Ectodermal cell (in vitro differentiated cells): ENCODE results near the gene SI. TPM values are rescaled to one million over a fixed set of nuclear protein-coding genes. Genes with fewer than 3 reads are reported as not detected.

ENCODE experiments used
- H3K27ac ChIP-seq: 2 replicates; pipeline ENCODE4 v1.7.0; 2013; ENCODE audit warnings: mild to moderate bottlenecking, low read depth, low read length; ENCODE audit not compliant: insufficient read depth, poor library complexity, severe bottlenecking
- H3K27me3 ChIP-seq: 2 replicates; pipeline ENCODE4 v1.7.0; 2013; ENCODE audit warnings: mild to moderate bottlenecking, low read length; ENCODE audit not compliant: insufficient read depth, control insufficient read depth, poor library complexity, severe bottlenecking
- H3K36me3 ChIP-seq: one replicate; pipeline ENCODE4 v1.7.0; 2013; ENCODE audit warnings: low read length; ENCODE audit not compliant: control insufficient read depth, insufficient read depth
- H3K4me1 ChIP-seq: one replicate; pipeline ENCODE4 v1.7.0; 2013; ENCODE audit warnings: low read length; ENCODE audit not compliant: control insufficient read depth, insufficient read depth
- H3K4me3 ChIP-seq: 2 replicates; pipeline ENCODE4 v1.7.0; 2013; ENCODE audit warnings: low read depth, low read length, control low read depth; ENCODE audit not compliant: insufficient read depth
- H3K9me3 ChIP-seq: 2 replicates; pipeline ENCODE4 v1.7.0; 2013; ENCODE audit warnings: mild to moderate bottlenecking, low read length, moderate library complexity; ENCODE audit not compliant: control insufficient read depth
- WGBS, 2 experiments: methylation state at CpG; one replicate each; pipeline ENCODE4 v1.1.7; 2013; ENCODE audit warnings: missing lambda C conversion rate in 2 of 2; 5-methylcytosine and 5-hydroxymethylcytosine counted together
- polyA plus RNA-seq, 4 experiments: library from polyadenylated mRNA; stranded (reverse); fragments of 50-300 nt; gene quantifications; one replicate each; pipeline ENCODE4 v1.2.3, GENCODE V29; 2013

Gene SI
- not detected for polyA plus RNA-seq (2013, experiment 1 of 4)
- polyA plus RNA-seq (2013, experiment 2 of 4), result not detected
- not detected for polyA plus RNA-seq (2013, experiment 3 of 4)
- polyA plus RNA-seq (2013, experiment 4 of 4), result not detected

DNA sequence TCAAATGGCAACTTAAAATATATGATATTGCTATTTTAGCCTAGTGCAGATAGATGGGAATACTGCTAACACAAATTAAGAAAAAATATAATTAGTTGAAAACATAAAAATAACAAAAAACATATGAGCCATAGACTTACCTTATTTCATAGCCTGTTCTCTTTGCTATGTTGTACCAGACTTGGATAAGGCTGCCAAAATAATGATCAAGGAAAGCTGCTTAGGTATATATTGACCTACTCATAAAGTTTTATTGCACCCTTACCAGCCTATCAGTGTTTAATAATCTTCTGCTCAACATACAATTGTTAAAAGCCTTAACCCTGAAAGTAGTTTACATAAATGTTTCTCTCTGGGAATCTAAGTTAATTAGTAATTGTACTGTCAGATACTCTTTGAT, at the start of gene SI:
Gene SI, minus strand, starts transcription at position 204 of the 400 bp plus-strand sequence. CDS start 2,484 bp downstream, outside the sequence.
- Histone ChIP-seq H3K27ac (no peak within 1 kb of the TSS), H3K4me1 (no peaks in the 10 kb centered on the region), H3K4me3 (no peak within 1 kb of the TSS), H3K9me3 (no peaks in the 10 kb centered on the region), H3K27me3 (no peaks in the 10 kb centered on the region), H3K36me3 (no peaks in the 10 kb centered on the region)

DNA sequence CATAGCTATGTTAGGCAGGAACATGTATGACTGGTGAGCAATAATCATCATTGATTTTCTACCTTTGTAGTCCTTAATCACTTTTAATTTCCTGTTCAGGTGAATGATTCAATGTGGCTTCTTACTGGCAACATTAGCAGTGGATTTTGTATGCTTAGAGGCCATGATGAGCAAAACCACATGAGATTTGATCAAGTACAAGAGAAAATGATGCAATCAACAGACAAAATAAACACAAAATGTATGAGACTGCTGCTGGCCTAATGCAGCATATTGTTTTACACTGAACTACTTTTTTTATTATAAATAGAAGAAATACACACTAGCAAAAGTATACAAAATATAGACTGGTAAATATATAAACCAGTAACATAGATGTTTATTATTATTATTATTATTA, 47.5 kb upstream of the SI start:
- Histone ChIP-seq H3K4me3 (no peak overlapping the region), H3K4me1 (no peaks in the 10 kb centered on the region), H3K27ac (no peak overlapping the region), H3K36me3 (no peaks in the 10 kb centered on the region), H3K27me3 (no peaks in the 10 kb centered on the region), H3K9me3 (no peaks in the 10 kb centered on the region)

DNA sequence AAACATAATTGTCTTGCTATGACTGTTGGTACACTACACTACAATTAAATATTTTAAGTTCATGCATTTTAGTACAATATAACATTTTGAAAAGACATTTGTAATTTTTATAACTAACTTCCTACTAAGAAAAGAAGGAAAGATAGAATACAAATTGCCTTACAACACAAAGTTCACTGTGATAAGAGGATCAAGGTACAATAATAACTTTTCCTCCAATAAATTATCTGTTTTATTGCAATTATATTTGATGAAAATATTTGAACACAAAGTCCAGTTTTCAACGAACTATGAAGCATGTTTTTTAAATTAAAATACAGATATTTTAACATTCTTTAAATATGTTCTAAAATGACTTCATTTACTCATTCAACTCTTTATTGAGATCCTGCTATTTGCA, 33.1 kb upstream of the SI start:
- WGBS, 2 experiments, result no CpG with 5 or more reads among the region's 1 CpG

DNA sequence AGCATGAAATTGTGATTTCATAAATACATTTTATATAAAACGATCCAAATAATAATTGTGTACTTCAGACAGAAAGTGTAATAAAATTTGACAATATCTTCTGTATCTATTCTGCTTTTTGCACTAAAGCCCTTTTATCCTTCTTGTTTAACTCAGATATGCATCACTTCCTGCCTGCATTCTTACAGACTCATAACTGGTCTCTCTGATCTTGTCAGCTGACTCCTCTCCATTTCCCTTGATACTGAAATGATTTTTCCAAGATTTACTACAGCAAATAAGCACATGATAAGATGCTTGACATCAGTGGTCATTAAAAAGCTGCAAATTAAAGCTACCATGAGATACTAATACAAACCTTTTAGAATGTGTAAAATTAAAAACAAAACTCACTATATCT, 25.3 kb upstream of the SI start:
- Histone ChIP-seq H3K4me3 (no peak overlapping the region), H3K4me1 (no peaks in the 10 kb centered on the region), H3K27me3 (no peaks in the 10 kb centered on the region), H3K36me3 (no peaks in the 10 kb centered on the region), H3K9me3 (no peaks in the 10 kb centered on the region), H3K27ac (no peak overlapping the region)
- no CpG with 5 or more reads among the region's 1 CpG for WGBS, 2 experiments

More for the DNA sequence above, 33.1 kb upstream of the SI start:
- H3K27me3 ChIP-seq, result no peaks in the 10 kb centered on the region
- no peaks in the 10 kb centered on the region for H3K9me3 ChIP-seq
- H3K27ac ChIP-seq, result no peak overlapping the region
- H3K36me3 ChIP-seq, result no peaks in the 10 kb centered on the region
- no peaks in the 10 kb centered on the region for H3K4me1 ChIP-seq
- H3K4me3 ChIP-seq, result no peak overlapping the region

DNA sequence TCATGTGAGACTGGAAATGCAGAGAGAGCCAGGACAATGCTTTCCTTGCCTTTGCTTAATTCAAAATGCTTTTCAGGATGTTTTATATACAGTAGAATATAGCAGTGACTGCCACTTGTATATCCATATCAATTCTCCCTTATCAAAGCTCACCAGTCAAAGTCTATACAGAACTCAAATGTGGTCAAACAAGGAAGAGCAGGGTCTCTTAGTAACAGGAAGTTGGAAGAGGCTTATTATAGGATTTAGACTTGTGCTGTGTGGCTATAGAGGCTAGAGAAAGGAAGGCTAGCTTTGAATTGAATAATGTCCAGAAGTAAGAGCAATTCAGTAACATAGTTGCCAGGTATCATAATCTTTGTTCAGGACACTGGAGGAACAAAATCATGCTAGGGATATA, 4.4 kb upstream of the SI start:
- H3K4me1 ChIP-seq, result no peaks in the 10 kb centered on the region
- H3K36me3 ChIP-seq, result no peaks in the 10 kb centered on the region
- no peaks in the 10 kb centered on the region for H3K9me3 ChIP-seq
- H3K4me3 ChIP-seq, result no peak overlapping the region
- no peak overlapping the region for H3K27ac ChIP-seq
- no peaks in the 10 kb centered on the region for H3K27me3 ChIP-seq

DNA sequence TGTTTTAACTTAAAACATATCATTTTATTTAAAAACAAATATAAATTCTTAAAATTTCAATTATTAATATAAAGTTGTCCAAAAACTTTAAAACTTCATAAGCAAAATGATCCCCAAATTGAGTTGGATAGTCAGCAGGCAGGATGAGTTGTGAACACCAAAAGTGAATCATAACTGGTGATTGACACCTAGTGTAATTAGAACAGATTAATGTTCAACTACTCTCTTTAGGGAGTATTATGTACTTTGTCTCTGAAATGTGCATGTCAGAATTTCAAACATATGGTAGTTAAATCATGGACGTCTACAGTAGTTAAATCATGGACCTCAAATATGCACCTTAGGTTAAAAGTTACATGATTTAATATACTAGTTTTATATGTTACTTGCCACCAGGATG, 2.9 kb upstream of the SI start:
- Histone ChIP-seq H3K27ac (no peak overlapping the region), H3K4me3 (no peak overlapping the region), H3K9me3 (no peaks in the 10 kb centered on the region), H3K36me3 (no peaks in the 10 kb centered on the region), H3K27me3 (no peaks in the 10 kb centered on the region), H3K4me1 (no peaks in the 10 kb centered on the region)
- WGBS, 2 experiments, result 80% methylated on average over 1 of the region's 1 CpG; no CpG with 5 or more reads in 1 of the 2 experiments

DNA sequence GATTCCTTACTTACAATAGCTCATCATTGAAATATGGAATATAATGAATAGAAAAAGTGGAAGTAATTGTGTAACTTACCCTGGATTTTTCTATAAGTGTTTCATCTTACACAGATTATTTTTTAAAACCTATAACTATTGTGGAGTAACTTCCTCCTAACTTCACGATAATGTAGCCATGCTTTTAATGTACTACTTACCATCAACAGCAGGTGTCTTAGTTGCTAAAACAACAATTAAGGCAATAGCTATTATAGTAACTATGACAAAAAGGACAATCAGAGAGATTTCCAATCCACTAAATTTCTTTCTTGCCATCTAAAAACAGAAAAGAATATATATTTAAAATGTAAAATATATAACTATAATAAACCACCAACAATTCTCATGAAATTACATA, 2.6 kb downstream of the SI start:
- Histone ChIP-seq H3K4me1 (no peaks in the 10 kb centered on the region), H3K27me3 (no peaks in the 10 kb centered on the region), H3K36me3 (no peaks in the 10 kb centered on the region), H3K4me3 (no peak overlapping the region), H3K9me3 (no peaks in the 10 kb centered on the region), H3K27ac (no peak overlapping the region)
- 60% methylated on average over 1 of the region's 1 CpG; no CpG with 5 or more reads in 1 of the 2 experiments for WGBS, 2 experiments

DNA sequence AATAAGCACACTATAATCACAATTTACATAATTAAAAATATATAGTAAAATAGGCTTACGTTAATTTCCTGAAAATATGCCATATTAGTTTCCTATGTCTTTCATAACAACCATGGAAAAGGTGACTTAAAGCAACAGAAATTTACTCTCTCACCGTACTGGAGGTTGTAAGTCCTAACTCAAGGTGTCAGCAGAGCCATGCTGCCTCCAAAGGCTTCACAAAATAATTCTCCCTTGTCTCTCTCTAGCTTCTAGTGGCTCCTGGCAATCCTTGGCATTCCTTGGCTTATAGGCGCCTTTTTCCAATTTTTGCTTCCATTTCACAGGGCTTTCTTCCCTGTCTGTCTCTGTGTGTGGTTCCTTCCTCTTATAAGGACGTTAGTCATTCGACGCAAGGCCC, 7.6 kb downstream of the SI start:
- Histone ChIP-seq H3K4me1 (no peaks in the 10 kb centered on the region), H3K36me3 (no peaks in the 10 kb centered on the region), H3K4me3 (no peak overlapping the region), H3K9me3 (no peaks in the 10 kb centered on the region), H3K27ac (no peak overlapping the region), H3K27me3 (no peaks in the 10 kb centered on the region)
- 65 to 68% methylated on average over 5 to 6 of the region's 6 CpGs for WGBS, 2 experiments

DNA sequence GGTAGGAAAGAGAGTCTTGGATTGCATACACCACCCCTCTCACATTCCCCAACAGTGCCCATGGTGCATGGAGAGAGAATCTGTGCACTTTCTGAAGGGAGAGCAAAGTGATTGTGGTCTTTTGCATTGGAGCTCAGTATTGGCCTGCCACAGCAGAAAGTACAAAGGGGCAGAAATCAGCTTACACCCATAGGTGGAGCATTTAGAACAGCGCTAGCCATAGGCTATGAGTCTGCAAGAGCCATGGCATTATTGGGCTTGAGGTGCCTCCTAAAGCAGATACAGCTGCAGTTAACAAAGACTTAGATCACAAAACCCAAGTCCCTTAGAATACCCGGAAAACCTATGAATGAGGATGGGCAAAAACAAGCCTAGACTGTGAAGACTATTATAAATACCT, 21.8 kb downstream of the SI start:
- Histone ChIP-seq H3K9me3 (no peaks in the 10 kb centered on the region), H3K36me3 (no peaks in the 10 kb centered on the region), H3K27ac (no peak overlapping the region), H3K27me3 (no peaks in the 10 kb centered on the region), H3K4me3 (no peak overlapping the region), H3K4me1 (no peaks in the 10 kb centered on the region)
- WGBS, 2 experiments, result 92 to 94% methylated on average over 2 of the region's 2 CpGs

DNA sequence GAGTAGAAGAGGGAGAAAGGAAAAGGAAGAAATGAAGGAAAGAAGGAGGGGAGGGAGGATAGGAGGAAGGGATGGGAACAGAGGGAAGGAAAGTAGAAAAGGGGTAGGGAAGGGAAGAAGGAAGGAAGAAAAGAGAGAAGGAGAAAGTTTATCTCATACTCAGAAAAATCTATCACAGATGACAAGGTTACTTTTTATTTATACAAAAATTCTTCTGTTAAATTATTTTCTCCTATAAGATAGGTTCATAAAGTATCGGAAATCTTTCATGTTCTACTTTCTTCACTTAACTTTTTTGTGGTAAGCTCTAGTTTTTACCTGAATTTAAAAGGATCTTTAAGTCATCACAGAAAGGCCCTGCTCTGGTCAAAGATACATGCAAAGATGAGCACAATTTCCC, 38.1 kb downstream of the SI start:
- Histone ChIP-seq H3K4me1 (no peaks in the 10 kb centered on the region), H3K27me3 (no peaks in the 10 kb centered on the region), H3K4me3 (no peak overlapping the region), H3K27ac (no peak overlapping the region), H3K9me3 (no peaks in the 10 kb centered on the region), H3K36me3 (no peaks in the 10 kb centered on the region)
- WGBS, 2 experiments, result 100% methylated on average over 1 of the region's 1 CpG; no CpG with 5 or more reads in 1 of the 2 experiments

DNA sequence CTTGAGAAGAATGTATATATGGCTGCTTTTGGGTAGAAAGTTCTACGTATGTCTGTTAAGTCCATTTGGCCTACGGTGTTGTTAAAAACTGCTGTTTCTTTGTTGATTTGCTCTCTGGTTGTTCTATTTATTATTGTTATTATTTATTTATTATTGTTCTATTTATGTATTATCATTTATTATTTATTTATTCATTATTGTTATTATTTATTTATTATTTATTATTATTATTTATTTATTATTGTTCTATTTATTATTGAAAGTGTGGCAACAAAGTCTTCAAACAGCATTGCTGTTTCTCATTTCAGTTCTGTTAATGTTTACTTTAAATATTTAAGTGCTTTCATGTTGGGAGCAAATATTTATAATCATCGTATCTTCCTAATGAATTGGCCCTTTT, 66.7 kb downstream of the SI start:
- H3K27me3 ChIP-seq, result no peaks in the 10 kb centered on the region
- WGBS, 2 experiments, result 93 to 100% methylated on average over 1 to 2 of the region's 3 CpGs
- H3K4me1 ChIP-seq, result no peaks in the 10 kb centered on the region
- no peaks in the 10 kb centered on the region for H3K36me3 ChIP-seq
- H3K4me3 ChIP-seq, result no peak overlapping the region
- no peak overlapping the region for H3K27ac ChIP-seq
- H3K9me3 ChIP-seq, result no peaks in the 10 kb centered on the region
